GM10248 (cell line): ENCODE measurements around the gene DNAJA3.

ENCODE experiments used
- CTCF ChIA-PET: fragments of 300-600 bp; sonication (Branson Sonifier 250); formaldehyde crosslinking; extraction: SDS; loops from one replicate; lab custom pipeline; 2021; ENCODE audit warnings: antibody characterized with exemption; lab: Yijun Ruan, JAX
- POLR2A ChIA-PET: fragments of 350-650 bp; sonication (Branson Sonifier 250); formaldehyde crosslinking; extraction: SDS; loops from one replicate; lab custom pipeline; 2020; ENCODE audit warnings: antibody characterized with exemption; lab: Yijun Ruan, JAX
- DNase-seq: peaks from one replicate; pipeline ENCODE4 v3.0.0; 2012; ENCODE audit errors: extremely low spot score
- TF ChIP-seq, protein P1 (sequence below): IDR thresholded peaks from 2 replicates; pipeline ENCODE4 v1.5.1; 2012; ENCODE audit warnings: mild to moderate bottlenecking, low read depth; ENCODE audit errors: extremely low read depth, missing control alignments, control extremely low read depth

DNAJA3 gene

GRCh38 chr16:4378999-4379690, 46.5 kb upstream of the DNAJA3 start:
- TF ChIP-seq, protein P1, sequence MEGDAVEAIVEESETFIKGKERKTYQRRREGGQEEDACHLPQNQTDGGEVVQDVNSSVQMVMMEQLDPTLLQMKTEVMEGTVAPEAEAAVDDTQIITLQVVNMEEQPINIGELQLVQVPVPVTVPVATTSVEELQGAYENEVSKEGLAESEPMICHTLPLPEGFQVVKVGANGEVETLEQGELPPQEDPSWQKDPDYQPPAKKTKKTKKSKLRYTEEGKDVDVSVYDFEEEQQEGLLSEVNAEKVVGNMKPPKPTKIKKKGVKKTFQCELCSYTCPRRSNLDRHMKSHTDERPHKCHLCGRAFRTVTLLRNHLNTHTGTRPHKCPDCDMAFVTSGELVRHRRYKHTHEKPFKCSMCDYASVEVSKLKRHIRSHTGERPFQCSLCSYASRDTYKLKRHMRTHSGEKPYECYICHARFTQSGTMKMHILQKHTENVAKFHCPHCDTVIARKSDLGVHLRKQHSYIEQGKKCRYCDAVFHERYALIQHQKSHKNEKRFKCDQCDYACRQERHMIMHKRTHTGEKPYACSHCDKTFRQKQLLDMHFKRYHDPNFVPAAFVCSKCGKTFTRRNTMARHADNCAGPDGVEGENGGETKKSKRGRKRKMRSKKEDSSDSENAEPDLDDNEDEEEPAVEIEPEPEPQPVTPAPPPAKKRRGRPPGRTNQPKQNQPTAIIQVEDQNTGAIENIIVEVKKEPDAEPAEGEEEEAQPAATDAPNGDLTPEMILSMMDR: no peak
- POLR2A ChIA-PET: interaction anchor here (0.7 kb wide), 2 partner anchors 11 to 40 kb away, joined by 3 to 5 read pairs; no protein-coding TSS in a partner anchor
- CTCF ChIA-PET: interaction anchor here (0.9 to 2.4 kb wide), 5 partner anchors 20 to 49 kb away, joined by 3 to 9 read pairs (median 4); no protein-coding TSS in a partner anchor
- no peak for DNase-seq

DNA sequence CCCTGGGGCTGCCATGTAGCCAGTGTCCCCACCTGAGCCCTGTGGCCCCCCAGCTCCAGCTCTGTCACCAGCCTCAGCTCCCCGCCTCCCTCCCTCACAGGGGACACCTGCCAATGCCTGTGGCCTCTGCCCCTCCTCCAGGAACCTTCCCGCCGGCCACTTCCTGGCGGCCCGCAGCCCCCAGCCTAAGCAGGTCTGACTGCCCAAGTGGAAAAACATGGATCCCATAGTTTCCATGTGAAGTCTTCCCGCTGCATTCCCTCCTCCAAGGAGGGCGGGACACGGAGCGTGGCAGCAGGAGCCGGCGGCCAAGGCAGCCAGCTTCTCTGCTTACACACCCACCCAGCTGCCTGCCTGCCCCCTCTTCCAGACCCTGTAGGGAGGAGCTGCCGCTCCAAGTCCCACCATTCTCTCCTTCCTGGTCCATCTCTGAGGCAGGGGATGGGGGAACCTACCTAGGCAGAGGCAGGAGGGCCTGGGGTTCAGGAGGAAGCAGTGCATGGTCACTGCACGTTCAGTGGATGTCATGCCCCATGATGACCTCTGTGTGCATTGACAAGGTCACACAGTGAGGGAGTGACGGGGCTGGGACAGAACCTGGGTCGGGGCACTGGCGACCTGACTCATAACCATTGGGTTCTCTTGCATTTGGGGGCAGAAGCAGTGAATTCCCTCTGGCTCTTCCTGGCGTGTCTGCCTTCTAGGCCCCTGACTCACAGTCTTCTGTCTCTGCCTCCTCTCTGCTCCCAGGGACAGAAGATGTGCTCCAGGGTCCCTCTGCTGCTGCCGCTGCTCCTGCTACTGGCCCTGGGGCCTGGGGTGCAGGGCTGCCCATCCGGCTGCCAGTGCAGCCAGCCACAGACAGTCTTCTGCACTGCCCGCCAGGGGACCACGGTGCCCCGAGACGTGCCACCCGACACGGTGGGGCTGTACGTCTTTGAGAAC, 45.3 kb upstream of the DNAJA3 start:
- ChIA-PET CTCF (interaction anchor here (1.4 to 2.3 kb wide), 2 partner anchors 21 to 22 kb away, joined by 4 to 8 read pairs; no protein-coding TSS in a partner anchor), POLR2A (interaction anchor here (0.7 kb wide), 1 partner anchor 38 kb away, joined by 5 read pairs; no protein-coding TSS in a partner anchor)
- TF ChIP-seq, protein P1: no peak
- DNase-seq: no peak

GRCh38 chr16:4381072-4381934, 44.4 kb upstream of the DNAJA3 start:
- TF ChIP-seq, protein P1: no peak
- CTCF ChIA-PET: interaction anchor here (1.4 to 2.3 kb wide), 2 partner anchors 22 kb away, joined by 4 to 8 read pairs; no protein-coding TSS in a partner anchor
- POLR2A ChIA-PET: no interaction called here
- no peak for DNase-seq

- POLR2A ChIA-PET: no interaction called here
- CTCF ChIA-PET: interaction anchor here (1.4 to 2.3 kb wide), 2 partner anchors 21 to 23 kb away, joined by 4 to 8 read pairs; no protein-coding TSS in a partner anchor
Observed at GRCh38 chr16:4381935-4382794, 43.5 kb upstream of the DNAJA3 start.

GRCh38 chr16:4382795-4383357, 42.8 kb upstream of the DNAJA3 start:
- POLR2A ChIA-PET: no interaction called here
- CTCF ChIA-PET: interaction anchor here (2.3 kb wide), 1 partner anchor 20 kb away, joined by 8 read pairs; no protein-coding TSS in a partner anchor
- no peak for DNase-seq
- TF ChIP-seq, protein P1: no peak

More at GRCh38 chr16:4381935-4382794, 43.5 kb upstream of the DNAJA3 start:
- TF ChIP-seq, protein P1: no peak
- DNase-seq: no peak
